CD8-positive, alpha-beta memory T cell (primary cell): ENCODE measurements around the gene JAKMIP3. TPM values are rescaled to one million over a fixed set of nuclear protein-coding genes. Genes with fewer than 3 reads are reported as not detected.
A peak's percentile ranks its signal among the peaks of the same experiment; 100 is the strongest.

ENCODE experiments used
- CTCF ChIA-PET: fragments of 350-600 bp; sonication (Branson Sonifier 250); formaldehyde crosslinking; loops from one replicate; lab custom pipeline; 2021; ENCODE audit warnings: antibody characterized with exemption; lab: Charles Lee
- POLR2A ChIA-PET: fragments of 350-600 bp; sonication (Branson Sonifier 250); formaldehyde crosslinking; loops from one replicate; lab custom pipeline; 2021; ENCODE audit warnings: antibody characterized with exemption; lab: Charles Lee
- DNase-seq, 5 donors: peaks; one replicate each; pipeline versions ENCODE4 v3.0.0 to v3.0.0-alpha.2; 2020 to 2022; ENCODE audit warnings: mixed read lengths in 1 of 5
- H3K27ac ChIP-seq: one replicate; pipeline ENCODE4 v1.7.0; 2013; ENCODE audit warnings: low read depth, mild to moderate bottlenecking, low read length, moderate library complexity
- H3K27me3 ChIP-seq: 2 replicates; pipeline ENCODE4 v1.7.0; 2013; ENCODE audit warnings: low read length, mild to moderate bottlenecking; ENCODE audit not compliant: insufficient read depth, poor library complexity, severe bottlenecking
- H3K36me3 ChIP-seq: 2 replicates; pipeline ENCODE4 v1.7.0; 2013; ENCODE audit warnings: mild to moderate bottlenecking, low read length, moderate library complexity; ENCODE audit not compliant: insufficient read depth
- H3K4me1 ChIP-seq: 2 replicates; pipeline ENCODE4 v1.7.0; 2013; ENCODE audit warnings: mild to moderate bottlenecking, low read length, moderate library complexity; ENCODE audit not compliant: insufficient read depth
- H3K4me3 ChIP-seq: 2 replicates; pipeline ENCODE4 v1.7.0; 2013; ENCODE audit warnings: mild to moderate bottlenecking, low read length
- H3K9me3 ChIP-seq: 2 replicates; pipeline ENCODE4 v1.7.0; 2013; ENCODE audit warnings: mild to moderate bottlenecking, low read length
- H3K27ac Mint-ChIP-seq, 8 donors: one replicate each; pipeline ENCODE4 v1.8.0; 2020 to 2021; ENCODE audit warnings: mixed read lengths in 8 of 8, mild to moderate bottlenecking in 6 of 8, inconsistent platforms in 3 of 8, moderate library complexity in 3 of 8
- H3K27me3 Mint-ChIP-seq, 2 donors: one replicate each; pipeline ENCODE4 v1.8.0; 2020 to 2021; ENCODE audit warnings: mixed read lengths in 2 of 2, mild to moderate bottlenecking in 1 of 2, moderate library complexity in 1 of 2
- H3K36me3 Mint-ChIP-seq, 3 donors: one replicate each; pipeline ENCODE4 v1.8.0; 2020 to 2021; ENCODE audit warnings: mixed read lengths in 3 of 3, inconsistent platforms in 1 of 3, mild to moderate bottlenecking in 1 of 3
- H3K4me1 Mint-ChIP-seq, 3 donors: one replicate each; pipeline ENCODE4 v1.8.0; 2020 to 2021; ENCODE audit warnings: mixed read lengths in 3 of 3, inconsistent platforms in 1 of 3, mild to moderate bottlenecking in 1 of 3
- H3K4me3 Mint-ChIP-seq, 7 donors: one replicate each; pipeline ENCODE4 v1.8.0; 2020 to 2021; ENCODE audit warnings: mixed read lengths in 7 of 7, mild to moderate bottlenecking in 6 of 7, moderate library complexity in 4 of 7, inconsistent platforms in 2 of 7
- H3K9me3 Mint-ChIP-seq, 5 donors: one replicate each; pipeline ENCODE4 v1.8.0; 2020 to 2022; ENCODE audit warnings: mixed read lengths in 5 of 5, mild to moderate bottlenecking in 3 of 5, moderate library complexity in 2 of 5, inconsistent platforms in 1 of 5
- polyA plus RNA-seq: library from polyadenylated mRNA; unstranded; fragments of 300-500 nt; fragmentation: Illumina TruSeq; gene quantifications from one replicate; pipeline ENCODE4 v1.2.3, GENCODE V29; 2021
- total RNA-seq, 2 experiments: library from RNA; stranded (reverse); gene quantifications; one replicate each; pipeline ENCODE4 v1.2.3, GENCODE V29; 2021

JAKMIP3 gene
- total and polyA plus RNA-seq, 3 experiments from 2014 or later = 0.09 to 0.13 TPM; not detected in 1

- Mint-ChIP-seq H3K27me3 (peaks cover 15 to 31% of the 10 kb centered on the region in 2 donors), H3K27ac (peak overlapping the region in 1 of 8 donors; percentile 12), H3K9me3 (peaks cover 0 to 1% (median 0%) of the 10 kb centered on the region in 5 donors), H3K4me3 (peak overlapping the region in 4 of 7 donors; percentile 13 to 55 (median 48)), H3K4me1 (peaks cover 6 to 11% (median 8%) of the 10 kb centered on the region in 3 donors), H3K36me3 (no peaks in the 10 kb centered on the region)
- CTCF ChIA-PET = interaction anchor here (0.7 to 4.0 kb wide), 36 partner anchors 9 to 1806 kb away, joined by 3 to 79 read pairs (median 4); partner anchors contain the start of gene PPP2R2D
- no peak overlapping the region for H3K4me3 ChIP-seq
- POLR2A ChIA-PET = interaction anchor here (1.3 kb wide), 1 partner anchor 137 kb away, joined by 3 read pairs; no protein-coding TSS in a partner anchor
- no peaks in the 10 kb centered on the region for H3K36me3 ChIP-seq
- no peak overlapping the region for H3K27ac ChIP-seq
- peaks cover 7% of the 10 kb centered on the region for H3K4me1 ChIP-seq
- no peaks in the 10 kb centered on the region for H3K27me3 ChIP-seq
- DNase-seq = peak; percentile 54 to 79 (median 62)
- H3K9me3 ChIP-seq = no peaks in the 10 kb centered on the region
Measured at GRCh38 chr10:132023092-132023811, 42.5 kb upstream of the JAKMIP3 start.

DNA sequence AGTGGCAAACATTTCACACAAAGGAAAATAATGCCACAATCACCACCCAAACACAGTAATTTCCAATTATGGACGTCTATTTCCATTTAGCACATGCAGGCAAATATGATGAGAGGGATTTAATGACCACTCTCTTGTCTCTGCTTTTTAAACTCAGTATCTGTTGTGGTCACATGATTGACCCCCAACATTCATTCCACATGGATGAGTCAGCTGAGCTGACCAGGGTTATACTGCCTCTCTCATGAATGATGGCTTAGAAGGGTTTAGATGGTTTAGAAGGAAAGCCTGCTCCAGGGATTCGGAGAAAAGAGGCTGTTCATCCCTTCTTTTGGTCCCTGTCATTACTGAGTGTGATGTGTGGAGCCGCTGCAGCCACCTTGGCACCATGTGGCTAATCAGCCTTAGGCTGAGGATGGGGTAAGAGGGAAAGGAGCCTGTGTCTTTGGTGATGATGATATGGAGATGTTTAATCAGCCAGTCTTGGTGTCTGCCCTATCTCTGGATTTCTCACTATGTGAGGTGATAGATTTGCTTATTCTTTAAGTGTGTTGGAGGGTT is 38.2 kb upstream of the JAKMIP3 start:
- H3K27me3 ChIP-seq = no peaks in the 10 kb centered on the region
- Mint-ChIP-seq H3K27ac (no peak overlapping the region), H3K36me3 (peaks cover 0 to 2% (median 0%) of the 10 kb centered on the region in 3 donors), H3K27me3 (peaks cover 35 to 60% of the 10 kb centered on the region in 2 donors), H3K9me3 (peaks cover 0 to 1% (median 0%) of the 10 kb centered on the region in 5 donors), H3K4me3 (no peak overlapping the region), H3K4me1 (peaks cover 6 to 11% (median 8%) of the 10 kb centered on the region in 3 donors)
- ChIA-PET CTCF (no interaction called here), POLR2A (no interaction called here)
- no peak overlapping the region for H3K27ac ChIP-seq
- H3K4me3 ChIP-seq = no peak overlapping the region
- peaks cover 7% of the 10 kb centered on the region for H3K4me1 ChIP-seq
- H3K9me3 ChIP-seq = no peaks in the 10 kb centered on the region
- no peaks in the 10 kb centered on the region for H3K36me3 ChIP-seq
- DNase-seq = no peak

GRCh38 chr10:132028706-132029105 is 37.0 kb upstream of the JAKMIP3 start:
- Mint-ChIP-seq H3K4me3 (no peak overlapping the region), H3K36me3 (peaks cover 0 to 2% (median 0%) of the 10 kb centered on the region in 3 donors), H3K27ac (no peak overlapping the region), H3K27me3 (peaks cover 37 to 66% of the 10 kb centered on the region in 2 donors), H3K4me1 (peaks cover 0 to 5% (median 3%) of the 10 kb centered on the region in 3 donors), H3K9me3 (peaks cover 0 to 1% (median 0%) of the 10 kb centered on the region in 5 donors)
- ChIA-PET CTCF (no interaction called here), POLR2A (no interaction called here)
- no peak overlapping the region for H3K4me3 ChIP-seq
- no peaks in the 10 kb centered on the region for H3K36me3 ChIP-seq
- no peaks in the 10 kb centered on the region for H3K27me3 ChIP-seq
- no peaks in the 10 kb centered on the region for H3K9me3 ChIP-seq
- DNase-seq = no peak
- H3K27ac ChIP-seq = no peak overlapping the region
- H3K4me1 ChIP-seq = no peaks in the 10 kb centered on the region

- POLR2A ChIA-PET = no interaction called here
- H3K36me3 ChIP-seq = no peaks in the 10 kb centered on the region
- H3K4me3 ChIP-seq = no peak overlapping the region
- CTCF ChIA-PET = no interaction called here
- Mint-ChIP-seq H3K27ac (no peak overlapping the region), H3K36me3 (peaks cover 0 to 2% (median 0%) of the 10 kb centered on the region in 3 donors), H3K9me3 (peaks cover 0 to 1% (median 0%) of the 10 kb centered on the region in 5 donors), H3K27me3 (peaks cover 48 to 69% of the 10 kb centered on the region in 2 donors), H3K4me3 (no peak overlapping the region), H3K4me1 (peaks cover 0 to 8% (median 3%) of the 10 kb centered on the region in 3 donors)
- no peak overlapping the region for H3K27ac ChIP-seq
- H3K4me1 ChIP-seq = no peaks in the 10 kb centered on the region
- no peak for DNase-seq
- H3K27me3 ChIP-seq = peaks cover 6% of the 10 kb centered on the region
- H3K9me3 ChIP-seq = no peaks in the 10 kb centered on the region
Measured at GRCh38 chr10:132030898-132031463, 34.8 kb upstream of the JAKMIP3 start.

GRCh38 chr10:132033632-132034031 is 32.1 kb upstream of the JAKMIP3 start:
- Histone ChIP-seq H3K27me3 (peaks cover 10% of the 10 kb centered on the region), H3K9me3 (no peaks in the 10 kb centered on the region), H3K27ac (no peak overlapping the region), H3K4me3 (no peak overlapping the region), H3K4me1 (no peaks in the 10 kb centered on the region), H3K36me3 (no peaks in the 10 kb centered on the region)
- H3K27me3 Mint-ChIP-seq = peaks cover 59 to 73% of the 10 kb centered on the region in 2 donors
- peaks cover 3 to 16% (median 8%) of the 10 kb centered on the region in 3 donors for H3K4me1 Mint-ChIP-seq
- ChIA-PET CTCF (no interaction called here), POLR2A (no interaction called here)
- H3K36me3 Mint-ChIP-seq = peaks cover 0 to 2% (median 0%) of the 10 kb centered on the region in 3 donors
- no peaks in the 10 kb centered on the region for H3K9me3 Mint-ChIP-seq
- H3K27ac Mint-ChIP-seq = no peak overlapping the region
- peak overlapping the region in 1 of 7 donors; percentile 3 for H3K4me3 Mint-ChIP-seq
- DNase-seq = no peak

DNA sequence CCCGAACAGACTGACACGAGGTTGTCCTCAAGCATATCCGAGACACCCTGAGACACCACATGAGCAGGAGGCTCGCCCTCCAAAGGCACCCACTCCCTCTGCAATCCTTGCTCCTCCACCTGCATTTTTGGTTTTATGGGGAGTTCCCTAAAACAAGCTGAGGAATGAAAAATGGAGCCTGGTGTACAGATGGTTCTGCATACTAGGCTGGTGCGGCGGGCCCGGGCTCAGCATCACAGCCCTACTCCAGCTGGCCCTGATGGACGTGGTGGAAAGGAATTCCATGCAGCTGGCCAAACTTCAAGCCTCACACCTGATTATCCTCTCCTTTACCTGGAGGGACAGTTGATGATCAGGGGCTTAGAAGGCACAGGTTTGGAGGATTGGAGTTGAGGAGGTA is 30.3 kb upstream of the JAKMIP3 start:
- H3K27me3 Mint-ChIP-seq = peaks cover 62 to 68% of the 10 kb centered on the region in 2 donors
- DNase-seq = no peak
- no peaks in the 10 kb centered on the region for H3K9me3 Mint-ChIP-seq

DNA sequence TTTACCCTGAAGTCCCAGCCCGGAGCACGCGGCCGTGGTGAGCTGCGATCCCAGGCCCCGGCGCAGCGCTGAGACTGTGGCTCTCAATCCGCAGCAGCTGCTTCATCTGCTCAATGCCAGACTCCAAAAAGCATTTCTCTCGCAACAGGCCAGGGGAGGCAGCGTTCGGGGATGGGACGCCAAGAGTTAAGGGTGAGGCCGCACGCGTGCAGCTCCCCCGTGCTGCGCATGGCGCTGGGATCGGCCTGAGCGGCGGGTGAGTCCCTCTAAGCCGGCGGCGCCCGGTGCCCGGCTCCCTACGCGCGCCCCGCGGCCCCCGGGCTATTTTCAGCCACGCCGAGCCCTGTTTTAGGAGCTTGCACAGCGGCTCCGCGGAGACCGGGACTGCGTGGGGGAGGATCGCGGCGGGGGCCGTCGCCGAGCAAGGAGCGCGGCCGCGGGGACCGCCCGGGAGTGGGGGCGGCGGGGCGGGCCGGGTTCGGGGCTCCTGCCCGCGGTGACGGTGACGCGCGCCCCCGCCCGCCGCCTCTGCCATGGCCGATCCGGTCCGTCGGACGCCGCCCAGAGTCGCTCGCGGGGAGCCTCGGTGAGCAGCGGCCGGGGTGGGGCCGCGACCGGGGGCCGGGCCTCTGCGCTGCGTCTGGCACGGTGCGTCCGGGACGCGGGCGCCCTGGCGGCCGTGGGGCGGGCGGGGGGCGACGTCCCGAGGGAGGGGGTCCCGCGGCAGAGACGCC is 29.4 kb upstream of the JAKMIP3 start:
- H3K4me3 Mint-ChIP-seq = peak overlapping the region in 2 of 7 donors; percentile 27 to 59
- no peaks in the 10 kb centered on the region for H3K36me3 Mint-ChIP-seq

More for the DNA sequence above, 30.3 kb upstream of the JAKMIP3 start:
- ChIA-PET CTCF (no interaction called here), POLR2A (no interaction called here)
- Histone ChIP-seq H3K4me3 (no peak overlapping the region), H3K4me1 (no peaks in the 10 kb centered on the region), H3K36me3 (no peaks in the 10 kb centered on the region), H3K27me3 (peaks cover 10% of the 10 kb centered on the region), H3K9me3 (no peaks in the 10 kb centered on the region), H3K27ac (no peak overlapping the region)
- Mint-ChIP-seq H3K27ac (no peak overlapping the region), H3K36me3 (no peaks in the 10 kb centered on the region), H3K4me3 (peak overlapping the region in 2 of 7 donors; percentile 27 to 61), H3K4me1 (peaks cover 3 to 16% (median 8%) of the 10 kb centered on the region in 3 donors)

More for the DNA sequence above, 29.4 kb upstream of the JAKMIP3 start:
- Histone ChIP-seq H3K27me3 (peaks cover 10% of the 10 kb centered on the region), H3K4me1 (no peaks in the 10 kb centered on the region), H3K9me3 (no peaks in the 10 kb centered on the region), H3K36me3 (no peaks in the 10 kb centered on the region), H3K4me3 (no peak overlapping the region), H3K27ac (no peak overlapping the region)
- ChIA-PET CTCF (no interaction called here), POLR2A (no interaction called here)
- Mint-ChIP-seq H3K4me1 (peaks cover 3 to 16% (median 8%) of the 10 kb centered on the region in 3 donors), H3K27me3 (peaks cover 58 to 63% of the 10 kb centered on the region in 2 donors), H3K9me3 (no peaks in the 10 kb centered on the region), H3K27ac (no peak overlapping the region)
- DNase-seq = no peak
